Measurements from ENCODE around the gene EXOC4. TPM values are rescaled to one million over a fixed set of nuclear protein-coding genes. Genes with fewer than 3 reads are reported as not detected.

Gene EXOC4
- total and polyA plus RNA-seq, 2 of the 13 experiments (the other 11 are each of a cell fraction or from before 2014, with no cell fraction given): 22.5 to 39.0 TPM

DNA sequence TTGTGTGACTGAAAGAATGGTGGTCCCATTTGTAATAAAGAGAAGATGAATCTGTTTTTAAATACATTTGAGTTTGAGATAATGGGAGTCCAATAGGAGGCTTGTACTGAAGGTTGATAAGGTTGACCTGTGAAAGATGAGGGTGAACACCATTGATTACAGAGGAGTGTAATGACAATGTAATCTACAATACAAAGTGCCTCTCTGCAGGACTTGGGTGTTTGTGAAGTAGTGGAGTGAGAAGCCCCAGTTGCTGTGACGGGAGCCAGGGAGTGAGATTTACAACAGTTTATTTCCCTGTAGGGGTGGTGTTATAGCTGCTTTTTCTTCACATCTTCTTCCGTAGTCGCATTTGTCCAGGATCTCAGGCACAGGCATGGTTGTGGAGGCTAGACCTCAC, 189.9 kb downstream of the EXOC4 start (continued):
- no peak for TF ChIP-seq ZBTB26 (CRISPR knock-in tag; IDR thresholded peaks at IDR 0.05; ENCODE audit: borderline replicate concordance)
- no peak for TF ChIP-seq EP300 (IDR thresholded peaks at IDR 0.05; ENCODE audit: low read depth in 2 of 2, low read length in 2 of 2)
- TF ChIP-seq EP300 (CRISPR knock-in tag; IDR thresholded peaks at IDR 0.05; ENCODE audit: borderline replicate concordance): no peak
- TF ChIP-seq SPEN (CRISPR knock-in tag; IDR thresholded peaks at IDR 0.05; ENCODE audit: low read depth): no peak
- TF ChIP-seq ZNF484 (CRISPR knock-in tag; IDR thresholded peaks at IDR 0.05; ENCODE audit: borderline replicate concordance, low read depth): no peak
- TF ChIP-seq ZNF235 (CRISPR knock-in tag; IDR thresholded peaks at IDR 0.05; ENCODE audit: borderline replicate concordance): no peak
- no peak for TF ChIP-seq KLF15 (CRISPR knock-in tag; IDR thresholded peaks at IDR 0.05; ENCODE audit: borderline replicate concordance)
- TF ChIP-seq ZNF121 (CRISPR knock-in tag; IDR thresholded peaks at IDR 0.05): no peak
- no peak for TF ChIP-seq BRF2 (CRISPR knock-in tag; IDR thresholded peaks at IDR 0.05)

DNA sequence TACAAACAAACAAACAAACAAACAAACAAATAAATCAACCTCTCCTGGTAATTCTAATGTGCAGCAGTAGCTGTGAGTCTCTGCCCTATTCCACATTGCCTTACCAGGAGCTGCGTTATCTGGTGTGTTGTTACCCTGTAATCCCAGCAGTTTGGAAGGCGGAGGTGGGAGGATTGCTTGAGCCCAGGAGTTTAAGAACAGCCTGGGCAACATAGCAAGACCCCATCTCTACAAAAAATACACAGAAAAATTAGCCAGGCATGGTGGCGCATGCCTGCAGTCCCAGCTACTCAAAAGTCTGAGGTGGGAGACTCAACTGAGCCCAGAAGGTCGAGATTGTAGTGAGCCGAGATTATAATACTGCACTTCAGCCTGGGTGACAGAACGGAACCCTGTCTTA, 192.7 kb downstream of the EXOC4 start:
- Histone ChIP-seq H3K9me3 (ENCODE audit: low read length) (no peaks in the 10 kb centered on the region), H2AFZ (ENCODE audit: low read length) (no peak overlapping the region), H3K9ac (ENCODE audit: insufficient read depth, low read depth, low read length) (no peak overlapping the region), H3K4me1 (ENCODE audit: insufficient read depth, low read length) (no peaks in the 10 kb centered on the region), H3K36me3 (replicated peaks in 1 of 2; ENCODE audit: control insufficient read depth in 1 of 2, insufficient read depth in 2 of 2, low read length in 2 of 2) (no peaks in the 10 kb centered on the region), H3K27me3 (ENCODE audit: control insufficient read depth in 1 of 2, insufficient read depth in 2 of 2, low read length in 2 of 2) (no peaks in the 10 kb centered on the region), H3K4me3 (replicated peaks in 1 of 3; ENCODE audit: insufficient read depth in 1 of 3, low read depth in 2 of 3, low read length in 3 of 3) (no peak overlapping the region), H3K27ac (ENCODE audit: extremely low read length, insufficient read depth, low read length) (no peak overlapping the region), H4K20me1 (ENCODE audit: insufficient read depth, low read length) (no peaks in the 10 kb centered on the region), H3K4me2 (ENCODE audit: low read depth, low read length) (no peak overlapping the region), H3K79me2 (ENCODE audit: insufficient read depth, low read length) (no peaks in the 10 kb centered on the region)
- FAIRE-seq (no peak), ATAC-seq (no peak), DNase-seq (ENCODE audit: low spot score) (no peak)
- ChIA-PET CTCF (ENCODE audit: low intra/inter-chr PET ratio, low total read pairs) (no interaction called here), POLR2A (no interaction called here)
- in situ Hi-C loops (cut with HindIII; ENCODE audit: extremely low pct_ligation_motif_present, low pct_unique_long_range_greater_than_20kb) (loop anchor here (25.0 kb wide), 1 partner anchor 733 kb away; no protein-coding TSS in a partner anchor), intact Hi-C loops (cut with micrococcal nuclease; ENCODE audit: unreplicated experiment) (no loop called here)
- TF ChIP-seq MNT (IDR thresholded peaks at IDR 0.05): no peak
- TF ChIP-seq STAG1 (CRISPR knock-in tag; IDR thresholded peaks at IDR 0.05): no peak
- no peak for TF ChIP-seq HBP1 (CRISPR knock-in tag; IDR thresholded peaks at IDR 0.05; ENCODE audit: low read depth)
- no peak for TF ChIP-seq ZNF430 (CRISPR knock-in tag; IDR thresholded peaks at IDR 0.05)
- TF ChIP-seq ZNF121 (CRISPR knock-in tag; IDR thresholded peaks at IDR 0.05): 0 out of 2 replicates have a peak, but pooled peaks have one; percentile 36
- no peak for TF ChIP-seq TAF1 (CRISPR knock-in tag; IDR thresholded peaks at IDR 0.05)
- BruUV-seq (replicated peaks): no TSS peak
- WGBS (ENCODE audit: low lambda C conversion rate): 94% methylated on average over 6 of the region's 6 CpGs

Measured in HepG2 (cell line).